Measurements from ENCODE around the gene PRR36. TPM values are rescaled to one million over a fixed set of nuclear protein-coding genes. Genes with fewer than 3 reads are reported as not detected.

Gene PRR36
- total RNA-seq, 4 donors from 2014 or later: 0.35 to 0.85 TPM; not detected in 2

DNA sequence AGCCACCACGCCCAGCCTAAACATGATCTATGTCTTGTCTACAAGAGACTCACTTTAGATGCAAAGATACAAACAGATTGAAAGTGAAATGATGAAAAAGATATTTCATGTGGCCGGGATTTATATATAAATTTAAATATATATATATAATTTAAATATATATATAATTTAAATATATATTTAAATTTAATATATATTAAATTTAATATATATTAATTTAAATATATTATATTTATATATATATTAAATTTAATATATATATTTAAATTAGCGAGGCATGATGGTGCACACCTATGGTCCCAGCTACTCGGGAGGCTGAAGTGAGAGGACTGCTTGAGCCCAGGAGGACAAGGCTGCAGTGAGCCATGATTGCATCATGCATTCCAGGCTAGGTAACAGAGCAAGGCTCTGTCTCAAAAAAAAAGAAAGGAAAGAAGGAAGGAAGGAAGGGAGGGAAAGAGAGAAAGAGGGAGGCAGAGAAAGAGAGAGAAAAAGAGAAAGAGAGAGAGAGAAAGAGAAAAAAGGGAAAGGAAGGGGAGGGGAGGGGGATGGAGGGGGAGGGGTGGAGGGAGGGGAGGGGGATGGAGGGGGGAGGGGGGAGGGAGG lies 51.2 kb downstream of the PRR36 start:
- Histone ChIP-seq H3K4me1 (no peaks in the 10 kb centered on the region), H3K36me3 (no peaks in the 10 kb centered on the region), H3K9me3 (no peaks in the 10 kb centered on the region), H3K4me3 (no peak overlapping the region), H3K27ac (no peak overlapping the region), H3K27me3 (no peaks in the 10 kb centered on the region)
- intact Hi-C loops (cut with DNase I; ENCODE audit: low total_unique reads): no loop called here
- no peak for TF ChIP-seq POLR2A (IDR thresholded peaks at IDR 0.05)
- TF ChIP-seq, protein P1, sequence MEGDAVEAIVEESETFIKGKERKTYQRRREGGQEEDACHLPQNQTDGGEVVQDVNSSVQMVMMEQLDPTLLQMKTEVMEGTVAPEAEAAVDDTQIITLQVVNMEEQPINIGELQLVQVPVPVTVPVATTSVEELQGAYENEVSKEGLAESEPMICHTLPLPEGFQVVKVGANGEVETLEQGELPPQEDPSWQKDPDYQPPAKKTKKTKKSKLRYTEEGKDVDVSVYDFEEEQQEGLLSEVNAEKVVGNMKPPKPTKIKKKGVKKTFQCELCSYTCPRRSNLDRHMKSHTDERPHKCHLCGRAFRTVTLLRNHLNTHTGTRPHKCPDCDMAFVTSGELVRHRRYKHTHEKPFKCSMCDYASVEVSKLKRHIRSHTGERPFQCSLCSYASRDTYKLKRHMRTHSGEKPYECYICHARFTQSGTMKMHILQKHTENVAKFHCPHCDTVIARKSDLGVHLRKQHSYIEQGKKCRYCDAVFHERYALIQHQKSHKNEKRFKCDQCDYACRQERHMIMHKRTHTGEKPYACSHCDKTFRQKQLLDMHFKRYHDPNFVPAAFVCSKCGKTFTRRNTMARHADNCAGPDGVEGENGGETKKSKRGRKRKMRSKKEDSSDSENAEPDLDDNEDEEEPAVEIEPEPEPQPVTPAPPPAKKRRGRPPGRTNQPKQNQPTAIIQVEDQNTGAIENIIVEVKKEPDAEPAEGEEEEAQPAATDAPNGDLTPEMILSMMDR (IDR thresholded peaks at IDR 0.05): no peak
- no peak for DNase-seq

DNA sequence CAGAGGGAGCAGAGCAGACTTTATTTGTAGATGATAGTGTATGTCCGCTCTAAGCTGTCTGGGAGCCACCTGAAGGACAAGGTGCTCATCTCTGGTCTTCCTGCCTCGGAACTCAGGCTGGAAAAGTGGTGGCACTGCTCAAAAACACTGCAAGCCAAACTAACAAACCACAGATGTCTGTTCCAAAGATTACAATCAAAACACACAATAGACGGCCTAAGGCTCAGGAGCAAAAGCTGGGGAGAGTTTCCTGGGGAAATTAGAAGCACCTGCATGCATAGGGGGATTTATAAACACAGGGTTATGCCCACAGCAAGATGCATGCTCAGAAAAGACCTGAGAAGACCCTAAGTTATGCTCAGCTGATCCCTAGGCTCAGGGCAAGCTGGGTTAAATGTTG lies 53.6 kb downstream of the PRR36 start:
- no peak overlapping the region for H3K27ac ChIP-seq
- no peaks in the 10 kb centered on the region for H3K36me3 ChIP-seq
- H3K4me3 ChIP-seq: no peak overlapping the region
- no peak for TF ChIP-seq POLR2A (IDR thresholded peaks at IDR 0.05)
- TF ChIP-seq, protein P1 (IDR thresholded peaks at IDR 0.05): no peak
- H3K4me1 ChIP-seq: no peaks in the 10 kb centered on the region
- DNase-seq: no peak
- H3K27me3 ChIP-seq: no peaks in the 10 kb centered on the region
- intact Hi-C loops (cut with DNase I; ENCODE audit: low total_unique reads): no loop called here
- no peaks in the 10 kb centered on the region for H3K9me3 ChIP-seq

DNA sequence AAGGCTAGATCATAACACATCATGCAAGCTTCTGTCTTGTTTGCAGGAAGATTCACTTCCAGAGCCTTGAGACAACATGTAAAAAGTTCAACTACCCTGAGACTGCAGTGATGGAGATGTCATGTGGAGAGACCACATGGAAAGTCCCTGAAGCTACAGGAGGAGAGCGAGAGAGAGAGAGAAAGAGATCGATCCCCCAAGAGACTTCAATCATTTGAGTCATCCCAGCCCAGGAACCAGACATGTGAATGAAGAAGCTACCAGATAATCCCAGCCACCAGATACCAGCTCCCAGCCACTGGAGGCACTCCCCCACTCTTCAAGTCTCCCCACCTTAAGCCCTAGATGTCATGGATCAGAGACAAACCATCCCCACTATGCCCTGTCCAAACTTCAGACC lies 54.9 kb downstream of the PRR36 start:
- intact Hi-C loops (cut with DNase I; ENCODE audit: low total_unique reads): no loop called here
- Histone ChIP-seq H3K4me3 (no peak overlapping the region), H3K9me3 (no peaks in the 10 kb centered on the region), H3K36me3 (no peaks in the 10 kb centered on the region), H3K27me3 (no peaks in the 10 kb centered on the region), H3K4me1 (no peaks in the 10 kb centered on the region), H3K27ac (no peak overlapping the region)
- TF ChIP-seq POLR2A (IDR thresholded peaks at IDR 0.05): no peak
- TF ChIP-seq, protein P1 (IDR thresholded peaks at IDR 0.05): no peak
- no peak for DNase-seq

DNA sequence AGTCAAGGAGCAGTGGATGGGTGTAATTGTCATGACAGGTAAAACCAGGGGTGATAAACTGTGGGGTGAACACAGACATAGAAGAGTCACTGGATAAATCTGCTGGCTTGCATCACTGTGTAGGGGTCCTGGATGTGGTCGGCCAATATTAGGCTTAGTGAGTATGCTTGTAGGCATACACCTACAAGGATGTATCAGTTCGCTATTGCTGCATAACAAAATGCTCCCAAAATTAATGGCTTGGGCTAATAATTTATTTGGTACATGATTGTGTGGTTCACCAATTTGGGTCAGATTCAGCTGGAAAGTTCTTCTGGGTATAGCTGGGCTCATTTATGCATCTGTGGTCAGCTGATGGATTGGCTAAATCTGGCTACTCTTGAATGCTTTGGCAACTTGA lies 55.4 kb downstream of the PRR36 start:
- TF ChIP-seq POLR2A (IDR thresholded peaks at IDR 0.05): no peak
- TF ChIP-seq, protein P1 (IDR thresholded peaks at IDR 0.05): no peak
- no peaks in the 10 kb centered on the region for H3K9me3 ChIP-seq
- H3K36me3 ChIP-seq: no peaks in the 10 kb centered on the region
- no peaks in the 10 kb centered on the region for H3K4me1 ChIP-seq
- no peak for DNase-seq
- H3K27me3 ChIP-seq: no peaks in the 10 kb centered on the region
- no peak overlapping the region for H3K27ac ChIP-seq
- H3K4me3 ChIP-seq: no peak overlapping the region
- intact Hi-C loops (cut with DNase I; ENCODE audit: low total_unique reads): no loop called here

Other genes with a start within 250 kb of the PRR36 start
- 10 to 100 TPM in 3 of 4 donors, 1 to 10 TPM in 1; 10.0 to 41.7 (median 32.2) TPM for gene XAB2, start 244.8 kb downstream of the PRR36 start, total RNA-seq
- 10 to 100 TPM in 1 of 4 donors, 1 to 10 TPM in 2, not detected in 1; 5.9 to 59.9 (median 6.5) TPM for gene PET100, start 244.6 kb downstream of the PRR36 start, total RNA-seq
- not detected for gene PCP2, start 240.7 kb downstream of the PRR36 start, total RNA-seq
- gene STXBP2, start 237.3 kb downstream of the PRR36 start, total RNA-seq: 10 to 100 TPM in 1 of 4 donors, 1 to 10 TPM in 2, not detected in 1; 2.4 to 10.3 (median 8.2) TPM
- not detected for gene RETN, start 205.3 kb downstream of the PRR36 start, total RNA-seq
- under 1 TPM in 1 of 4 donors, not detected in 3; 0.67 TPM for gene MCEMP1, start 197.3 kb downstream of the PRR36 start, total RNA-seq
- 100 to 1,000 TPM in 1 of 4 donors, 10 to 100 TPM in 3; 12.4 to 156 (median 41.0) TPM for gene TRAPPC5, start 193.6 kb downstream of the PRR36 start, total RNA-seq
- gene FCER2, start 172.3 kb downstream of the PRR36 start, total RNA-seq: under 1 TPM in 1 of 4 donors, not detected in 3; 0.28 TPM
- not detected for gene CLEC4G, start 142.3 kb downstream of the PRR36 start, total RNA-seq
- 10 to 100 TPM in 1 of 4 donors, 1 to 10 TPM in 2, not detected in 1; 2.6 to 14.4 (median 8.8) TPM for gene CD209, start 126.9 kb downstream of the PRR36 start, total RNA-seq
- gene CLEC4M, start 111.1 kb downstream of the PRR36 start, total RNA-seq: under 1 TPM in 1 of 4 donors, not detected in 3; 0.62 TPM
- gene EVI5L, start 44.2 kb downstream of the PRR36 start, total RNA-seq: 10 to 100 TPM in 3 of 4 donors, 1 to 10 TPM in 1; 9.1 to 14.9 (median 12.4) TPM
- gene LRRC8E, start 14.1 kb upstream of the PRR36 start, total RNA-seq: 1 to 10 TPM in 1 of 4 donors, under 1 TPM in 1, not detected in 2; 0.15 to 2.1 TPM
- 10 to 100 TPM in 2 of 4 donors, 1 to 10 TPM in 1, under 1 TPM in 1; 0.59 to 40.2 (median 9.4) TPM for gene MAP2K7, start 29.5 kb upstream of the PRR36 start, total RNA-seq
- gene TGFBR3L, start 40.4 kb upstream of the PRR36 start, total RNA-seq: 1 to 10 TPM in 1 of 4 donors, not detected in 3; 5.2 TPM
- 10 to 100 TPM; 11.8 to 66.8 (median 19.0) TPM for gene SNAPC2, start 45.9 kb upstream of the PRR36 start, total RNA-seq
- gene CTXN1, start 51.7 kb upstream of the PRR36 start, total RNA-seq: 10 to 100 TPM in 2 of 4 donors, 1 to 10 TPM in 1, not detected in 1; 7.2 to 47.1 (median 14.9) TPM
- gene TIMM44, start 69.3 kb upstream of the PRR36 start, total RNA-seq: 100 to 1,000 TPM in 1 of 4 donors, 10 to 100 TPM in 3; 41.1 to 117 (median 62.9) TPM
- 10 to 100 TPM; 14.1 to 71.7 (median 39.3) TPM for gene ELAVL1, start 131.3 kb upstream of the PRR36 start, total RNA-seq
- not detected for gene CCL25, start 178.4 kb upstream of the PRR36 start, total RNA-seq

All from uterus (tissue), 4 donors.